HepG2 (cell line): ENCODE data around the gene RAB20. TPM values are rescaled to one million over a fixed set of nuclear protein-coding genes. Genes with fewer than 3 reads are reported as not detected.

Experiments used
- ATAC-seq: fragments of 200-7000 bp; cut with Tn5 transposase; 3 replicates; pipeline ENCODE4 v1.9.1; 2020; ENCODE audit warnings: mild to moderate bottlenecking, moderate library complexity
- BruUV-seq: library from RNA; stranded (reverse); fragments of 400-500 nt; replicated peaks from 2 replicates; lab custom pipeline; 2021; lab: Mats Ljungman, UMichigan
- CTCF ChIA-PET: fragments of 300-600 bp; formaldehyde crosslinking; extraction: SDS; loops from one replicate; lab custom pipeline; 2021; ENCODE audit warnings: low total read pairs, inconsistent platforms, low intra/inter-chr PET ratio; lab: Yijun Ruan, JAX
- POLR2A ChIA-PET: fragments of 350-600 bp; sonication (Branson Sonifier 250); formaldehyde crosslinking; loops from one replicate; lab custom pipeline; 2020; ENCODE audit warnings: antibody characterized with exemption, inconsistent platforms; lab: Yijun Ruan, JAX
- DNase-seq: peaks from one replicate; pipeline ENCODE4 v3.0.0-alpha.2; 2015; ENCODE audit warnings: low spot score
- FAIRE-seq: peaks from 3 replicates; lab custom pipeline; 2011; peaks lifted over from hg19 to GRCh38; lab: Jason Lieb, UNC
- H2AFZ ChIP-seq: one replicate; pipeline ENCODE4 v1.6.1; 2011; ENCODE audit warnings: low read length, inconsistent platforms
- H3K27ac ChIP-seq: fragments of 300-600 bp; 3 replicates; pipeline ENCODE4 v1.8.0; 2011; ENCODE audit warnings: mixed run types, mild to moderate bottlenecking, mixed read lengths, low read length, inconsistent platforms; ENCODE audit not compliant: insufficient read depth; ENCODE audit errors: extremely low read length
- H3K27me3 ChIP-seq, 2 experiments: fragments of 200-600 bp in 1 of 2; 2 replicates in 1 of 2; 3 replicates in 1 of 2; pipeline versions ENCODE4 v1.6.0 to v1.8.0; 2011; ENCODE audit warnings: low read length in 2 of 2, mild to moderate bottlenecking in 2 of 2, moderate library complexity in 2 of 2, inconsistent platforms in 1 of 2; ENCODE audit not compliant: insufficient read depth in 2 of 2, control insufficient read depth in 1 of 2
- H3K36me3 ChIP-seq, 2 experiments: fragments of 200-600 bp in 1 of 2; replicated peaks in 1 of 2; 2 replicates in 1 of 2; 3 replicates in 1 of 2; pipeline versions ENCODE4 v1.5.1 to v1.8.0; 2011; ENCODE audit warnings: low read length in 2 of 2, inconsistent platforms in 1 of 2; ENCODE audit not compliant: insufficient read depth in 2 of 2, control insufficient read depth in 1 of 2
- H3K4me1 ChIP-seq: 2 replicates; pipeline ENCODE4 v1.5.1; 2012; ENCODE audit warnings: low read length, inconsistent platforms; ENCODE audit not compliant: insufficient read depth
- H3K4me2 ChIP-seq: 2 replicates; pipeline ENCODE4 v1.6.0; 2011; ENCODE audit warnings: low read depth, low read length, inconsistent platforms
- H3K4me3 ChIP-seq, 3 experiments: fragments of 200-600 bp in 1 of 3; sonication (generic), shearing (Covaris generic) in 1 of 3; replicated peaks in 1 of 3; 2 replicates each; pipeline ENCODE4 v1.5.1; 2011 to 2016; ENCODE audit warnings: low read length in 3 of 3, inconsistent platforms in 2 of 3, low read depth in 2 of 3, mild to moderate bottlenecking in 2 of 3, control low read depth in 1 of 3, mixed read lengths in 1 of 3; ENCODE audit not compliant: insufficient read depth in 1 of 3
- H3K79me2 ChIP-seq: one replicate; pipeline ENCODE4 v1.6.1; 2011; ENCODE audit warnings: low read length, inconsistent platforms; ENCODE audit not compliant: insufficient read depth
- H3K9ac ChIP-seq: 2 replicates; pipeline ENCODE4 v1.6.0; 2011; ENCODE audit warnings: mild to moderate bottlenecking, low read depth, low read length, inconsistent platforms; ENCODE audit not compliant: insufficient read depth
- H3K9me3 ChIP-seq: 2 replicates; pipeline ENCODE4 v1.5.1; 2012; ENCODE audit warnings: mild to moderate bottlenecking, low read length
- H4K20me1 ChIP-seq: 2 replicates; pipeline ENCODE4 v1.6.0; 2011; ENCODE audit warnings: inconsistent platforms, mild to moderate bottlenecking, low read length, moderate library complexity; ENCODE audit not compliant: insufficient read depth
- ATF3 ChIP-seq: sonication (generic); formaldehyde crosslinking; IDR thresholded peaks from 2 replicates; pipeline ENCODE4 v1.4.0; 2020; ENCODE audit warnings: missing genetic modification reagents
- EEA1 ChIP-seq: sonication (generic); formaldehyde crosslinking; IDR thresholded peaks from 2 replicates; pipeline ENCODE4 v1.5.1; 2020; ENCODE audit warnings: mild to moderate bottlenecking, missing genetic modification reagents, borderline replicate concordance
- KDM5B ChIP-seq: sonication (generic); formaldehyde crosslinking; IDR thresholded peaks from 2 replicates; pipeline ENCODE4 v1.4.0; 2020; ENCODE audit warnings: missing genetic modification reagents, mild to moderate bottlenecking, borderline replicate concordance
- KLF13 ChIP-seq: sonication (generic); formaldehyde crosslinking; IDR thresholded peaks from 2 replicates; pipeline ENCODE4 v1.4.0; 2020; ENCODE audit warnings: mild to moderate bottlenecking, missing genetic modification reagents
- TFE3 ChIP-seq: IDR thresholded peaks from 2 replicates; pipeline ENCODE4 v1.6.1; 2016
- TGIF2 ChIP-seq: IDR thresholded peaks from 2 replicates; pipeline ENCODE4 v1.6.1; 2016; ENCODE audit warnings: control low read depth, missing compliant biosample characterization
- ZFP36 ChIP-seq: fragments of 150-350 bp; IDR thresholded peaks from 2 replicates; pipeline ENCODE4 v1.6.1; 2018; ENCODE audit warnings: borderline replicate concordance, low read length, low read depth; ENCODE audit not compliant: partially characterized antibody
- ZNF101 ChIP-seq: sonication (generic); formaldehyde crosslinking; IDR thresholded peaks from 2 replicates; pipeline ENCODE4 v1.4.0; 2020; ENCODE audit warnings: mild to moderate bottlenecking, low read depth, missing genetic modification reagents, borderline replicate concordance
- ZNF350 ChIP-seq: sonication (generic); formaldehyde crosslinking; IDR thresholded peaks from 2 replicates; pipeline ENCODE4 v1.4.0; 2020; ENCODE audit warnings: mild to moderate bottlenecking, low read depth, missing genetic modification reagents, borderline replicate concordance
- ZNF510 ChIP-seq: sonication (generic); formaldehyde crosslinking; IDR thresholded peaks from 2 replicates; pipeline ENCODE4 v1.4.0; 2020; ENCODE audit warnings: low read depth, mild to moderate bottlenecking, missing genetic modification reagents
- ZNF644 ChIP-seq: IDR thresholded peaks from 2 replicates; pipeline ENCODE4 v1.6.1; 2016; ENCODE audit warnings: low read depth
- ZNF660 ChIP-seq: sonication (generic); formaldehyde crosslinking; IDR thresholded peaks from 2 replicates; pipeline ENCODE4 v1.5.1; 2020; ENCODE audit warnings: mild to moderate bottlenecking, low read depth, missing genetic modification reagents, borderline replicate concordance
- ZNF687 ChIP-seq: sonication (generic); formaldehyde crosslinking; IDR thresholded peaks from 2 replicates; pipeline ENCODE4 v1.5.1; 2020; ENCODE audit warnings: mild to moderate bottlenecking, missing genetic modification reagents, moderate library complexity
- ZNF710 ChIP-seq: sonication (generic); formaldehyde crosslinking; IDR thresholded peaks from 2 replicates; pipeline ENCODE4 v1.5.0; 2020; ENCODE audit warnings: mild to moderate bottlenecking, missing genetic modification reagents, borderline replicate concordance
- ZNF883 ChIP-seq: sonication (generic); formaldehyde crosslinking; IDR thresholded peaks from 2 replicates; pipeline ENCODE4 v1.5.1; 2020; ENCODE audit warnings: mild to moderate bottlenecking, missing genetic modification reagents; ENCODE audit errors: not compliant biosample characterization
- ZSCAN29 ChIP-seq: sonication (generic); formaldehyde crosslinking; conservative IDR thresholded peaks from 2 replicates; pipeline ENCODE4 v1.4.0; 2020; ENCODE audit warnings: mild to moderate bottlenecking, missing genetic modification reagents
- WGBS: methylation state at CpG from one replicate; pipeline ENCODE4 v1.1.6; 2017; ENCODE audit warnings: low lambda C conversion rate; 5-methylcytosine and 5-hydroxymethylcytosine counted together
- in situ Hi-C: cut with HindIII; loops from 2 replicates; pipeline ENCODE4 v1.10.0; 2017; ENCODE audit warnings: low pct_unique_long_range_greater_than_20kb; ENCODE audit not compliant: extremely low pct_ligation_motif_present
- intact Hi-C: fragments of 100-400 bp; cut with micrococcal nuclease; formaldehyde crosslinking; loops from one replicate; pipeline ENCODE4 v1.10.0; 2022; ENCODE audit not compliant: unreplicated experiment
- polyA plus RNA-seq, 8 experiments: library from polyadenylated mRNA; depleted of rRNA in 3 of 8; stranded (reverse) in 7 of 8; unstranded in 1 of 8; fragments of >200 nt; fragmentation: Illumina TruSeq in 4 of 8; extraction: Trizol in 4 of 8; gene quantifications; 2 replicates each; pipeline versions ENCODE4 v1.2.1 to v1.2.3, GENCODE V29; 2011 to 2016; ENCODE audit warnings: low read depth in 4 of 8, missing spikeins in 1 of 8, mixed read lengths in 1 of 8; ENCODE audit not compliant: insufficient read depth in 1 of 8
- total RNA-seq, 5 experiments: library from RNA; depleted of rRNA; stranded (reverse); fragments of >200 nt; fragmentation: Illumina TruSeq; extraction: Trizol; gene quantifications; 2 replicates each; pipeline ENCODE4 v1.2.3, GENCODE V29; 2016; ENCODE audit warnings: low read depth in 1 of 5

Gene RAB20
- total and polyA plus RNA-seq, 2 of the 13 experiments (the other 11 are each of a cell fraction or from before 2014, with no cell fraction given), result 15.6 to 30.5 TPM

- WGBS, result 73% methylated on average over 8 of the region's 9 CpGs
Measured at GRCh38 chr13:110501188-110501587, 60.3 kb downstream of the RAB20 start.

More at GRCh38 chr13:110501188-110501587, 60.3 kb downstream of the RAB20 start:
- intact Hi-C loops (no loop called here), in situ Hi-C loops (no loop called here)
- no peak overlapping the region for H2AFZ ChIP-seq
- no peak overlapping the region for H3K9ac ChIP-seq
- no peaks in the 10 kb centered on the region for H3K36me3 ChIP-seq
- ChIA-PET CTCF (no interaction called here), POLR2A (no interaction called here)
- H3K4me2 ChIP-seq, result no peak overlapping the region
- H3K4me1 ChIP-seq, result peaks cover 12% of the 10 kb centered on the region
- 0 out of 5 replicates have a peak, but pooled peaks cover 0 to 5% of the 10 kb centered on the region in 2 experiments for H3K27me3 ChIP-seq
- no peaks in the 10 kb centered on the region for H3K79me2 ChIP-seq
- no peak overlapping the region for H3K4me3 ChIP-seq
- DNase-seq (no peak), ATAC-seq (no peak), FAIRE-seq (no peak)
- H3K9me3 ChIP-seq, result no peaks in the 10 kb centered on the region; the same call in 1 of the 2 replicates
- H3K27ac ChIP-seq, result no peak overlapping the region
- TF ChIP-seq ZSCAN29 (CRISPR knock-in tag), result no peak
- TF ChIP-seq TGIF2 (CRISPR knock-in tag), result no peak
- TF ChIP-seq TFE3 (CRISPR knock-in tag), result no peak
- TF ChIP-seq ZNF687 (CRISPR knock-in tag), result no peak
- no peak for TF ChIP-seq ZNF644 (CRISPR knock-in tag)
- no peak for TF ChIP-seq ZNF660 (CRISPR knock-in tag)
- no peak for TF ChIP-seq EEA1 (CRISPR knock-in tag)
- no peak for TF ChIP-seq ZNF510 (CRISPR knock-in tag)
- TF ChIP-seq ZNF883 (CRISPR knock-in tag), result no peak
- TF ChIP-seq KDM5B (CRISPR knock-in tag), result no peak
- no peak for TF ChIP-seq ZNF710
- no peak for TF ChIP-seq ATF3 (CRISPR knock-in tag)
- no peak for TF ChIP-seq ZNF350 (CRISPR knock-in tag)
- TF ChIP-seq ZFP36, result no peak
- TF ChIP-seq ZNF101 (CRISPR knock-in tag), result no peak
- TF ChIP-seq KLF13 (CRISPR knock-in tag), result no peak
- no peaks in the 10 kb centered on the region for H4K20me1 ChIP-seq
- BruUV-seq, result no TSS peak
